Activated naive CD4-positive, alpha-beta T cell treated with anti-CD3 and anti-CD28 coated beads, Interleukin-2, amount 10 ng/mL, durations not matched to agents 7 days and 5 days (primary cell): Measurements from ENCODE around the gene ARHGEF26.
"Not testable (repeated sequence)": the region's sequence is repeated elsewhere in the genome, so short reads cannot be mapped to it uniquely, and the experiment has no call there.

Experiments
- CTCF ChIA-PET: fragments of 350-600 bp; sonication (Branson Sonifier 250); formaldehyde crosslinking; loops from one replicate; lab custom pipeline; 2021; ENCODE audit warnings: antibody characterized with exemption; lab: Charles Lee
- DNase-seq: peaks from one replicate; pipeline ENCODE4 v3.0.0-alpha.2; 2020
- H3K27ac Mint-ChIP-seq: one replicate; pipeline ENCODE4 v1.8.0; 2021; ENCODE audit warnings: mild to moderate bottlenecking, moderate library complexity, mixed read lengths
- H3K27me3 Mint-ChIP-seq: one replicate; pipeline ENCODE4 v1.8.0; 2021; ENCODE audit warnings: mild to moderate bottlenecking, mixed read lengths
- H3K36me3 Mint-ChIP-seq: one replicate; pipeline ENCODE4 v1.8.0; 2021; ENCODE audit warnings: mixed read lengths
- H3K4me1 Mint-ChIP-seq: one replicate; pipeline ENCODE4 v1.8.0; 2021; ENCODE audit warnings: mixed read lengths
- H3K4me3 Mint-ChIP-seq: one replicate; pipeline ENCODE4 v1.8.0; 2021; ENCODE audit warnings: mild to moderate bottlenecking, moderate library complexity, mixed read lengths
- H3K9me3 Mint-ChIP-seq: one replicate; pipeline ENCODE4 v1.8.0; 2021; ENCODE audit warnings: mixed read lengths

Gene ARHGEF26

GRCh38 chr3:154120961-154121700 is at the start of gene ARHGEF26:
Gene ARHGEF26, plus strand, starts transcription at chr3:154121390. Its CDS starts 603 bp downstream, at chr3:154121993.
- Mint-ChIP-seq H3K9me3 (no peaks in the 10 kb centered on the region), H3K27ac (no peak within 1 kb of the TSS), H3K27me3 (peaks cover 64% of the 10 kb centered on the region), H3K4me3 (peak within 1 kb of the TSS; percentile 79), H3K4me1 (peaks cover 23% of the 10 kb centered on the region), H3K36me3 (peaks cover 6% of the 10 kb centered on the region)
- peak; percentile 90 for DNase-seq
- CTCF ChIA-PET: interaction anchor here (0.5 to 1.0 kb wide), 2 partner anchors 8 to 13 kb away, joined by 3 read pairs; no protein-coding TSS in a partner anchor

- Mint-ChIP-seq H3K4me3 (no peak overlapping the region), H3K36me3 (no peaks in the 10 kb centered on the region), H3K27ac (no peak overlapping the region), H3K27me3 (no peaks in the 10 kb centered on the region), H3K4me1 (no peaks in the 10 kb centered on the region), H3K9me3 (no peaks in the 10 kb centered on the region)
- CTCF ChIA-PET: no interaction called here
- DNase-seq: no peak
These were observed 46.2 kb upstream of the ARHGEF26 start for GRCh38 chr3:154074966-154075365.

DNA sequence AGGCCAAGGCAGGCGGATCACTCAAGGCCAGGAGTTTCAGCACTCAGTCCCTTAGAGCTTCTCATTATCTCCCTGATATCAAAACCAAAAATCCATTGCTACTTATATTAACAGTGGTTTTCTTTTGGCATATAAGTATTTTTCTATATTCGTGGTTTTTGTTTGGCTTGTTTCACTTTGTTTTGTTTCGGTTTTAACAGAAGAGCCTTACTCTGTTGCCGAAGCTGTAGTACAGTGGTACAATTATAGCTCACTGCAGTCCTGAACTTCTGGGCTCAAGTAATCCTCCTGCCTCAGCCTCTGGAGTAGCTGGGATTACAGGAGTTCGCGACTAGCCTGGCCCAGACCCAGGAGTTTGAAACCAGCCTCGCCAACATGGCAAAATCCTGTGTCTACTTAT is 42.5 kb upstream of the ARHGEF26 start:
- CTCF ChIA-PET: no interaction called here
- H3K4me3 Mint-ChIP-seq: no peak overlapping the region

DNA sequence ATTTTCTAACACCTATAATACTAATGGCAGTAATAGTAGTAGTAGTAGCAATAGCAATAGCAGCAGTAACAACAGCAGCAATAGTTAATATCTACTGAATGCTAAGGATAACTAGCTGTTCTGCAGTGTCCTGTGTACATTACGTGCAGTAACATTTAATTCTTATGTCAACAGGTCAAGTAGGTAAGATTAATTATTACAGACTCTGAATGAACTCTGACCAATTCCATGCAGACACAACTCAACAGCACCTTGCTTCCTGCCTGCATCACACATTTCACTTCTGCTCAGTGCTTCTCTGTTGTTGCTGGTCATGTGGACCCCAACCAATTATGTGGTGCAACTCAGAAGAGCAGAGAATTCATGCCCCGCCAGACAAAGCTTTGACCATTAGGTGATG is 39.9 kb upstream of the ARHGEF26 start:
- no peak for DNase-seq
- CTCF ChIA-PET: no interaction called here
- Mint-ChIP-seq H3K27me3 (peaks cover 4% of the 10 kb centered on the region), H3K4me3 (no peak overlapping the region), H3K27ac (no peak overlapping the region), H3K4me1 (no peaks in the 10 kb centered on the region), H3K9me3 (no peaks in the 10 kb centered on the region), H3K36me3 (no peaks in the 10 kb centered on the region)

More for the DNA sequence above, 42.5 kb upstream of the ARHGEF26 start:
- no peak for DNase-seq
- Mint-ChIP-seq H3K27ac (no peak overlapping the region), H3K27me3 (peaks cover 4% of the 10 kb centered on the region), H3K4me1 (no peaks in the 10 kb centered on the region), H3K9me3 (no peaks in the 10 kb centered on the region), H3K36me3 (no peaks in the 10 kb centered on the region)

GRCh38 chr3:154085071-154085470 is 36.1 kb upstream of the ARHGEF26 start:
- no peak overlapping the region for H3K4me3 Mint-ChIP-seq
- H3K36me3 Mint-ChIP-seq: no peaks in the 10 kb centered on the region
- H3K27me3 Mint-ChIP-seq: peaks cover 7% of the 10 kb centered on the region
- no peaks in the 10 kb centered on the region for H3K9me3 Mint-ChIP-seq
- H3K4me1 Mint-ChIP-seq: no peaks in the 10 kb centered on the region
- CTCF ChIA-PET: no interaction called here
- DNase-seq: no peak
- H3K27ac Mint-ChIP-seq: no peak overlapping the region

- Mint-ChIP-seq H3K4me1 (no peaks in the 10 kb centered on the region), H3K27ac (no peak overlapping the region), H3K9me3 (no peaks in the 10 kb centered on the region), H3K27me3 (peaks cover 7% of the 10 kb centered on the region), H3K36me3 (no peaks in the 10 kb centered on the region), H3K4me3 (no peak overlapping the region)
- CTCF ChIA-PET: no interaction called here
- no peak for DNase-seq
These were observed 35.4 kb upstream of the ARHGEF26 start for GRCh38 chr3:154085799-154086198.

DNA sequence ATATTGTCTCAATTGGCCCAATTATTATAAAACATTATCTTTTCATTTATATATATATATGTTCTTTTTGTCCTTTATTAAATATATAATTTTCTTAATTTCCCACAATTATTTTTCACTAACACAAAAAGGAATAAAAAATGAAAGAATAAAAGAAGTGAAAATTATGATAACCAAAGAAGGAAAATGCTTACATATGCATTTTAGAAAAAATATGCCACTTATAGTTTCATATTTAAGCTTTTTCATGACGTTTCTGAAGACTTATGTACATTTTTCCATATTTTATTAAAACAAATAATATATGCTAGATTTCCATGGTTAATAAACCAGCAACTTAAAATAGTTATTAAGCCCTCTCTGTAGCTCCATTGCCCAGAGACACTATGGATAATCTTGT is 34.9 kb upstream of the ARHGEF26 start:
- no peaks in the 10 kb centered on the region for H3K36me3 Mint-ChIP-seq
- H3K9me3 Mint-ChIP-seq: no peaks in the 10 kb centered on the region
- H3K27ac Mint-ChIP-seq: no peak overlapping the region
- DNase-seq: no peak
- H3K4me3 Mint-ChIP-seq: no peak overlapping the region
- H3K27me3 Mint-ChIP-seq: peaks cover 7% of the 10 kb centered on the region
- CTCF ChIA-PET: no interaction called here
- no peaks in the 10 kb centered on the region for H3K4me1 Mint-ChIP-seq

- H3K4me3 Mint-ChIP-seq, H3K36me3 Mint-ChIP-seq, H3K27ac Mint-ChIP-seq, H3K4me1 Mint-ChIP-seq, DNase-seq, CTCF ChIA-PET, H3K27me3 Mint-ChIP-seq, H3K9me3 Mint-ChIP-seq: not testable (repeated sequence)
These were observed 33.3 kb upstream of the ARHGEF26 start for GRCh38 chr3:154087756-154088480.

GRCh38 chr3:154089421-154090420 is 31.5 kb upstream of the ARHGEF26 start:
- Mint-ChIP-seq H3K27me3 (peaks cover 4% of the 10 kb centered on the region), H3K27ac (no peak overlapping the region), H3K4me1 (no peaks in the 10 kb centered on the region), H3K4me3 (no peak overlapping the region), H3K36me3 (no peaks in the 10 kb centered on the region), H3K9me3 (no peaks in the 10 kb centered on the region)
- DNase-seq: no peak
- CTCF ChIA-PET: no interaction called here

- no peaks in the 10 kb centered on the region for H3K4me1 Mint-ChIP-seq
- no peaks in the 10 kb centered on the region for H3K36me3 Mint-ChIP-seq
- no peak for DNase-seq
- H3K27me3 Mint-ChIP-seq: no peaks in the 10 kb centered on the region
- no peak overlapping the region for H3K4me3 Mint-ChIP-seq
- no peak overlapping the region for H3K27ac Mint-ChIP-seq
- H3K9me3 Mint-ChIP-seq: no peaks in the 10 kb centered on the region
- CTCF ChIA-PET: no interaction called here
These were observed 27.1 kb upstream of the ARHGEF26 start for GRCh38 chr3:154094051-154094450.

DNA sequence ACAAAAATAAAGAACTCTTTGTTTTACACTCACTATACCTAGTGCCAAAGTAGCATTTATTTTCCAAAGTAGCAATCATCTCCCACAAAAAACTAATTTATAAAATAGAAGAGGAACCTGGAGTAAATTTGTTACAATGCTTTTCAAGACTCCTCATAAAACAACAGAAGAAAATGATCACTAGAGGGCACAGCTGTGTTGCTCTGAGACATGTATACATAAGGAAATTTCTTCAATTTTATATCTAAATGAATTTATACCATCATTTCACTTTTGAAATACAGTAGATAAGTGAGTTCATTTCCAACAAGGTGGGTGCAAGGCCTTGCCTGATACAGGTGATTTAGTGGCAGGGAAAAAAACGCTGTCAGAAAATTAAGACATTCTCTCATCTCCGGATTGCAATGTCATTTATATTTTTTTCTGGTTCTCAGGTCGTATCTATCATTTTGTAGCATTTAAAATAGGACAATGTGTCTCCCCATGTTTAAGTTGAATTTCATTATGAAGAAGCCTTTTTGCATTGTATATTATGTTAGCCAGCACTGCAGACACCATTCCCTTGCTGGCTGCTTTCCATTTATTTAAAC is 25.3 kb upstream of the ARHGEF26 start:
- Mint-ChIP-seq H3K4me1 (no peaks in the 10 kb centered on the region), H3K27ac (no peak overlapping the region), H3K36me3 (no peaks in the 10 kb centered on the region), H3K4me3 (no peak overlapping the region), H3K27me3 (no peaks in the 10 kb centered on the region), H3K9me3 (no peaks in the 10 kb centered on the region)
- CTCF ChIA-PET: no interaction called here
- no peak for DNase-seq

GRCh38 chr3:154098376-154098775 is 22.8 kb upstream of the ARHGEF26 start:
- H3K27ac Mint-ChIP-seq: no peak overlapping the region
- H3K4me1 Mint-ChIP-seq: no peaks in the 10 kb centered on the region
- H3K4me3 Mint-ChIP-seq: no peak overlapping the region
- DNase-seq: no peak
- CTCF ChIA-PET: interaction anchor here (0.7 kb wide), 1 partner anchor 155 kb away, joined by 3 read pairs; no protein-coding TSS in a partner anchor
- no peaks in the 10 kb centered on the region for H3K9me3 Mint-ChIP-seq
- no peaks in the 10 kb centered on the region for H3K27me3 Mint-ChIP-seq
- no peaks in the 10 kb centered on the region for H3K36me3 Mint-ChIP-seq

DNA sequence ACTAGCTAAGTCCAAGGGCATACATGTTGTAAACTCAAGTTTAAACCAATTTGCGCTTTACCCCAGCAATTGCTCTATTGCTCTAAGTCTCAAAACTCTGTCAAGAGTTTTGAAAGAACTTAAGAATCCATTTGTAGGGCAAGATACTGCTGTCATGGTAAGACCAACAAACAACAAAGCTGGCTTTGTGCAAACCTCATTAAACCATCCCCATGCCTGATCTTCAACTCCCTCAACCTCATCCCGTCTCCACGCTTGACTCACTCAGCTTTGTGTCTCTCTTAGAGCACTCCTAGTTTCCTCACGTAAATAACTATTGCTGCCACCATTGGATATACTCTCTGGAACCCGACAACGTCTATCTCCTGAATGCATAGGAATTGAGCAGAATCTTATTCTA is 20.6 kb upstream of the ARHGEF26 start:
- H3K27ac Mint-ChIP-seq: no peak overlapping the region
- no peaks in the 10 kb centered on the region for H3K27me3 Mint-ChIP-seq
- no peaks in the 10 kb centered on the region for H3K36me3 Mint-ChIP-seq
- H3K4me3 Mint-ChIP-seq: no peak overlapping the region
- CTCF ChIA-PET: interaction anchor here (0.6 kb wide), 1 partner anchor 211 kb away, joined by 3 read pairs; no protein-coding TSS in a partner anchor
- H3K4me1 Mint-ChIP-seq: no peaks in the 10 kb centered on the region
- DNase-seq: no peak
- H3K9me3 Mint-ChIP-seq: no peaks in the 10 kb centered on the region

DNA sequence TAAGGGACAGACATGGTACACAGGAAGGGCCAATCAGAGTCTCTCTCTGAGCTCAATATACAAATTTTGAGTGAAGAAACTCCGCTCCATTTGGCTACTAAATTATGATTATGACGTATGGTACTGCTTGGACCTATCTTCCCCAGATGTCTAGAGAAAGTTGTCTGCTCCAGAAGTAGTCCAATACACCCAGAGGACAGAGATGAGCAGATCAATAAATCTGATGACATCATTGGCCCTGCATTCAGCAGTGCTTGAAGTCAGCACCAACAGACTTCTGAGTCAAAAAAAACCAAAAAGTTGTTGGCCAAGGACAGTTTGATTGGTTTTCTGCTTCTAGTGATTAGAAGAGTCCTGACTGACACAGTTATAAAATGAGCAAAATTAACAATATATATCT is 19.9 kb upstream of the ARHGEF26 start:
- no peaks in the 10 kb centered on the region for H3K27me3 Mint-ChIP-seq
- no peaks in the 10 kb centered on the region for H3K9me3 Mint-ChIP-seq
- H3K36me3 Mint-ChIP-seq: no peaks in the 10 kb centered on the region
- no peak overlapping the region for H3K4me3 Mint-ChIP-seq
- H3K4me1 Mint-ChIP-seq: no peaks in the 10 kb centered on the region
- DNase-seq: no peak
- H3K27ac Mint-ChIP-seq: no peak overlapping the region
- CTCF ChIA-PET: no interaction called here
